Spleen (tissue), 7 donors: ENCODE results near the gene DNAJC25.

Experiments used
- CTCF ChIP-seq, 11 experiments: fragments of 200-600 bp in 7 of 11; fragments of 450-650 bp in 4 of 11; sonication (generic) in 4 of 11; IDR thresholded peaks in 8 of 11; conservative IDR thresholded peaks in 3 of 11; 1 replicate in 7 of 11; 2 replicates in 4 of 11; pipeline versions ENCODE4 v1.4.0 to v1.8.0; 2016 to 2021; ENCODE audit warnings: antibody characterized with exemption in 11 of 11, inconsistent platforms in 4 of 11, mild to moderate bottlenecking in 1 of 11
- POLR2A ChIP-seq, 3 donors: fragments of 450-650 bp; IDR thresholded peaks; one replicate each; pipeline ENCODE4 v1.5.1; 2017; ENCODE audit warnings: antibody characterized with exemption in 3 of 3, mild to moderate bottlenecking in 1 of 3
- donor health status: DM: no; HTN: no; CAD: no; lungs with moderate emphysema.
- donor health status: DM: no; HTN: no; CAD: no.
- donor health status: DM: no; HTN: no; CAD: no.

DNA sequence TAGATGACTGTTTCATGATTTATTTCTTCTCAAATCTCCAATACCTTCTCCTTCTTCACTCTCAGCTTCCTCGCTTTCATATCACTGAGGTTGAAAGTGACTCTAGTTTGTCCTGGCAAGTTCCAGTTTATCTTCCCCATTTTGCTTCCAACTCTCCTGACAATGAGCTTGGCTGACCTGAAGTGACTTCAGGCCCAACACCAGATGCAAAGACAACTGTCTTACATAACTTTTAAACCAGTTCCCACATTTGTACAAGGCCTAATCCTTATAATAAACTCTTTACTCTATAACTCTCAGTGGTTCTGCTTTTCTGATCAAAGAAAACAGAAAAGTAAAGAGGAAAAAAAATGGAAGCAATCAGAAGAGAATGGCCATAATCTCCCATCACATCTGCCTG is 52.3 kb downstream of the DNAJC25 start:
- TF ChIP-seq CTCF (IDR thresholded peaks at IDR 0.05 in 8 of 11, conservative IDR thresholded peaks at IDR 0.05 in 3 of 11) (no peak), POLR2A (IDR thresholded peaks at IDR 0.05) (no peak)
